GM12872 (cell line): Measurements from ENCODE around the gene SERPINB10.

Experiments
- CTCF ChIP-seq: IDR thresholded peaks from 3 replicates; pipeline ENCODE4 v1.5.1; 2011; ENCODE audit warnings: low read depth, mild to moderate bottlenecking, low read length, moderate library complexity; ENCODE audit not compliant: insufficient read depth

The SERPINB10 gene

GRCh38 chr18:63930773-63931354 is 23.1 kb downstream of the SERPINB10 start:
- TF ChIP-seq CTCF = no peak

GRCh38 chr18:63936156-63936931 is 28.6 kb downstream of the SERPINB10 start:
- TF ChIP-seq CTCF = peak; percentile 77

- no peak for TF ChIP-seq CTCF
Measured at GRCh38 chr18:63936932-63937393, 29.2 kb downstream of the SERPINB10 start.

GRCh38 chr18:63940008-63940407 is 32.2 kb downstream of the SERPINB10 start:
- no peak for TF ChIP-seq CTCF

- no peak for TF ChIP-seq CTCF
Measured at GRCh38 chr18:63947051-63947790, 39.5 kb downstream of the SERPINB10 start.

- TF ChIP-seq CTCF = peak; percentile 53
Measured at GRCh38 chr18:63949068-63949737, 41.4 kb downstream of the SERPINB10 start, which contains the start of gene HMSD. Gene HMSD (plus strand): TSS chr18:63949301. CDS start chr18:63953456, 4,155 bp downstream.

- TF ChIP-seq CTCF = peak; percentile 39; the same call in 2 of the 3 replicates
Measured at GRCh38 chr18:63951302-63951705, 43.5 kb downstream of the SERPINB10 start.
